Measurements from ENCODE around the gene CFAP298. TPM values are rescaled to one million over a fixed set of nuclear protein-coding genes. Genes with fewer than 3 reads are reported as not detected.

Gene CFAP298
- total RNA-seq, 4 donors from 2014 or later = 39.5 to 60.7 (median 43.5) TPM

- Histone ChIP-seq H3K4me3 (replicated peaks in 1 of 3) (no peak overlapping the region), H3K27ac (no peak overlapping the region), H3K9me3 (no peaks in the 10 kb centered on the region), H3K4me1 (no peaks in the 10 kb centered on the region), H3K36me3 (no peaks in the 10 kb centered on the region), H3K27me3 (no peaks in the 10 kb centered on the region)
- TF ChIP-seq, protein P1, sequence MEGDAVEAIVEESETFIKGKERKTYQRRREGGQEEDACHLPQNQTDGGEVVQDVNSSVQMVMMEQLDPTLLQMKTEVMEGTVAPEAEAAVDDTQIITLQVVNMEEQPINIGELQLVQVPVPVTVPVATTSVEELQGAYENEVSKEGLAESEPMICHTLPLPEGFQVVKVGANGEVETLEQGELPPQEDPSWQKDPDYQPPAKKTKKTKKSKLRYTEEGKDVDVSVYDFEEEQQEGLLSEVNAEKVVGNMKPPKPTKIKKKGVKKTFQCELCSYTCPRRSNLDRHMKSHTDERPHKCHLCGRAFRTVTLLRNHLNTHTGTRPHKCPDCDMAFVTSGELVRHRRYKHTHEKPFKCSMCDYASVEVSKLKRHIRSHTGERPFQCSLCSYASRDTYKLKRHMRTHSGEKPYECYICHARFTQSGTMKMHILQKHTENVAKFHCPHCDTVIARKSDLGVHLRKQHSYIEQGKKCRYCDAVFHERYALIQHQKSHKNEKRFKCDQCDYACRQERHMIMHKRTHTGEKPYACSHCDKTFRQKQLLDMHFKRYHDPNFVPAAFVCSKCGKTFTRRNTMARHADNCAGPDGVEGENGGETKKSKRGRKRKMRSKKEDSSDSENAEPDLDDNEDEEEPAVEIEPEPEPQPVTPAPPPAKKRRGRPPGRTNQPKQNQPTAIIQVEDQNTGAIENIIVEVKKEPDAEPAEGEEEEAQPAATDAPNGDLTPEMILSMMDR (IDR thresholded peaks at IDR 0.05) = no peak
- TF ChIP-seq POLR2A (IDR thresholded peaks at IDR 0.05) = no peak
- WGBS, 2 donors = 95 to 98% methylated on average over 3 of the region's 3 CpGs
- DNase-seq = no peak
- intact Hi-C loops (cut with DNase I) = no loop called here
Observed at GRCh38 chr21:32560896-32561295, 51.3 kb downstream of the CFAP298 start.

DNA sequence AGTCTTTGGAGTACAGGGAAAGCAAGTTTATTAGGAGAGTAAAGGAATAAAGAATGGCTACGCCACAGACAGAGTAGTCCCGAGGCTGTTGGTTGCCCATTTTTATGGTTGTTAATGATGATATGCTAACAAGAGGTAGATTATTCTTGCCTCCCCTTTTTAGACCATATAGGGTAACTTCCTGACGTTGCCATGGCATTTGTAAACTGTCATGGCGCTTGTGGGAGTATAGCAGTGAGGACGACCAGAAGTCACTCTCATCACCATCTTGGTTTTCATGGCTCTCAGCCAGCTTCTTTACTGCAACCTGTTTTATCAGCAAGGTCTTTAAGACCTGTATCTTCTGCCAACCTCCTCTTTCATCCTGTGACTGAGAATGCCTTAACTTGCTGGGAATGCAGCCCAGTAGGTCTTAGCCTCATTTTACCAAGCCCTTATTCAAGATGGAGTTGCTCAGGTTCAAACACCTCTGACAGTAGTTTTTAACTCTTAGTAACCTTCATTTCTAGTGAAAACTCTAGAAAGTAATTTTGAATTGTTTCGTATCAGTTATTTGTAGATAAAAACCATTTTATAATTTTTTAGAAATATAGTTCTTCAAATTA, 53.1 kb downstream of the CFAP298 start:
- TF ChIP-seq, protein P1 (IDR thresholded peaks at IDR 0.05) = no peak
- TF ChIP-seq POLR2A (IDR thresholded peaks at IDR 0.05) = no peak
- intact Hi-C loops (cut with DNase I) = no loop called here
- Histone ChIP-seq H3K4me3 (replicated peaks in 1 of 3) (no peak overlapping the region), H3K27ac (no peak overlapping the region), H3K36me3 (no peaks in the 10 kb centered on the region), H3K9me3 (no peaks in the 10 kb centered on the region), H3K27me3 (no peaks in the 10 kb centered on the region), H3K4me1 (peaks cover 0 to 4% of the 10 kb centered on the region in 2 donors)
- 91 to 93% methylated on average over 6 of the region's 6 CpGs for WGBS, 2 donors
- DNase-seq = no peak

- H3K27me3 ChIP-seq = no peaks in the 10 kb centered on the region
- no peak for TF ChIP-seq POLR2A (IDR thresholded peaks at IDR 0.05)
- TF ChIP-seq, protein P1 (IDR thresholded peaks at IDR 0.05) = no peak
- H3K4me3 ChIP-seq (replicated peaks in 1 of 3) = no peak overlapping the region
- WGBS, 2 donors = 85 to 88% methylated on average over 3 of the region's 3 CpGs
- H3K9me3 ChIP-seq = no peaks in the 10 kb centered on the region
- intact Hi-C loops (cut with DNase I) = no loop called here
- no peaks in the 10 kb centered on the region for H3K36me3 ChIP-seq
- DNase-seq = no peak
- H3K27ac ChIP-seq = no peak overlapping the region
- peaks cover 0 to 4% of the 10 kb centered on the region in 2 donors for H3K4me1 ChIP-seq
Observed at GRCh38 chr21:32558106-32558505, 54.1 kb downstream of the CFAP298 start.

DNA sequence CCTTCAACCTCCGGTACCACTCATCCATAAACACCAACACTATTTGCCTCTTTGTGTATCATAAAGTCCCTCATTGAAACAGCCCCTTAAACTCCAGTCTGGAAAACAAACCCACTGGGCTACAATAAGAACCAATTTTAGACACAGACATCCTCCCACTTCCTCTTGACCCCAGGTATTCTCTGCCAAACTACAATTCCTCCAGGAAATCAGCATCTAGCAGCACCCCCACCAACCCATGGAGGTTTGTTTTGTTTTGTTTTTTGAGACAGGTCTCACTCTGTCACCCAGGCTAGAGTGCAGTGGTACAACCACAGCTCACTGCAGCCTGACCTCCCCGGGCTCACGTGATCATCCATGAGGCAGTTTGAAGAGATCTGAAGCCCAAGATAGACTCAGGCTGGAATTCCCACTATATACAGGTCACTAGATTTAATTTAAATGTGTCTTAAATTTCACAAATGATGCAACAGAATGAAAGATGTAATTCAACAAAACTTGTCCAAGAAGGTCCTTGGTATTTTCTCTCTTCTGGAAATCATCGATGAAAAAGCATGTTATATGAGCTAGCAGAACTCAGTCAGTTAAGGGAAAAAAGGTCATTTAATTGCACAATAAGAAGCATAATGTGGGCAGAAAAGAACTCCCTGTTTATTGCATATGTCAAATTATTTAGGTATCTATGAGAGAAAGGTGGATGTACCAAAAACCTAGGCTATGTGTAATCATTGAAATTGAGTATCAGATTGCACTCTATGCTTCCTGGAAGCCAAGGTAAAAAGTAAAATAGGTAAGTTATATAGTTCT, 57.1 kb downstream of the CFAP298 start:
- no peak for TF ChIP-seq POLR2A (IDR thresholded peaks at IDR 0.05)
- TF ChIP-seq, protein P1 (IDR thresholded peaks at IDR 0.05) = no peak
- no peaks in the 10 kb centered on the region for H3K27me3 ChIP-seq
- intact Hi-C loops (cut with DNase I) = no loop called here
- no peak overlapping the region for H3K4me3 ChIP-seq (replicated peaks in 1 of 3)
- DNase-seq = peak; percentile 55 to 58
- no peaks in the 10 kb centered on the region for H3K9me3 ChIP-seq
- H3K4me1 ChIP-seq = peaks cover 0 to 4% of the 10 kb centered on the region in 2 donors
- 68 to 72% methylated on average over 4 of the region's 4 CpGs for WGBS, 2 donors
- H3K36me3 ChIP-seq = no peaks in the 10 kb centered on the region
- no peak overlapping the region for H3K27ac ChIP-seq

- WGBS, 2 donors = 68 to 87% methylated on average over 3 of the region's 3 CpGs
- intact Hi-C loops (cut with DNase I) = no loop called here
Observed at GRCh38 chr21:32549886-32550285, 62.3 kb downstream of the CFAP298 start.

More at GRCh38 chr21:32549886-32550285, 62.3 kb downstream of the CFAP298 start:
- Histone ChIP-seq H3K36me3 (no peaks in the 10 kb centered on the region), H3K27me3 (no peaks in the 10 kb centered on the region), H3K4me1 (peaks cover 0 to under 1% of the 10 kb centered on the region in 2 donors), H3K4me3 (replicated peaks in 1 of 3) (no peak overlapping the region), H3K9me3 (no peaks in the 10 kb centered on the region), H3K27ac (no peak overlapping the region)
- no peak for DNase-seq
- TF ChIP-seq, protein P1 (IDR thresholded peaks at IDR 0.05) = no peak
- no peak for TF ChIP-seq POLR2A (IDR thresholded peaks at IDR 0.05)

All from thyroid gland (tissue), 4 donors.